Measurements from ENCODE around the gene SOWAHC.
A peak's percentile ranks its signal among the peaks of the same experiment; 100 is the strongest.
"Not testable (repeated sequence)": the region's sequence is repeated elsewhere in the genome, so short reads cannot be mapped to it uniquely, and the experiment has no call there.

The SOWAHC gene

GRCh38 chr2:109616184-109616583, 2.0 kb downstream of the SOWAHC start:
- no peak for DNase-seq

GRCh38 chr2:109619032-109619615, 5.0 kb downstream of the SOWAHC start:
- DNase-seq: no peak

- no peak for DNase-seq
These were observed 9.1 kb downstream of the SOWAHC start for GRCh38 chr2:109623297-109623696.

- DNase-seq: no peak
These were observed 9.8 kb downstream of the SOWAHC start for GRCh38 chr2:109623923-109624322.

- no peak for DNase-seq
These were observed 10.2 kb downstream of the SOWAHC start for GRCh38 chr2:109624339-109624738.

GRCh38 chr2:109628321-109628720, 14.2 kb downstream of the SOWAHC start:
- DNase-seq: not testable (repeated sequence)

GRCh38 chr2:109629867-109630266, 15.7 kb downstream of the SOWAHC start:
- no peak for DNase-seq

GRCh38 chr2:109630441-109631430, 16.6 kb downstream of the SOWAHC start:
- DNase-seq: no peak

GRCh38 chr2:109631741-109632140, 17.6 kb downstream of the SOWAHC start:
- DNase-seq: no peak

GRCh38 chr2:109632158-109632789, 18.1 kb downstream of the SOWAHC start:
- no peak for DNase-seq

- no peak for DNase-seq
These were observed 19.3 kb downstream of the SOWAHC start for GRCh38 chr2:109633284-109633961.

- DNase-seq: no peak
These were observed 21.5 kb downstream of the SOWAHC start for GRCh38 chr2:109635426-109636304.

GRCh38 chr2:109636317-109636716, 22.2 kb downstream of the SOWAHC start:
- peak; percentile 36 for DNase-seq

GRCh38 chr2:109637749-109638570, 23.8 kb downstream of the SOWAHC start:
- DNase-seq: peak; percentile 40

- DNase-seq: no peak
These were observed 24.6 kb downstream of the SOWAHC start for GRCh38 chr2:109638795-109639194.

GRCh38 chr2:109640000-109640399, 25.8 kb downstream of the SOWAHC start:
- DNase-seq: not testable (repeated sequence)

- DNase-seq: no peak
These were observed 30.6 kb downstream of the SOWAHC start for GRCh38 chr2:109644571-109645275.

GRCh38 chr2:109645412-109646184, 31.4 kb downstream of the SOWAHC start:
- DNase-seq: no peak

- DNase-seq: peak; percentile 36
These were observed 32.8 kb downstream of the SOWAHC start for GRCh38 chr2:109646961-109647360.

GRCh38 chr2:109647636-109648035, 33.5 kb downstream of the SOWAHC start:
- peak; percentile 77 for DNase-seq
